ENCODE measurements around the gene CHPF.

The CHPF gene

GRCh38 chr2:219491278-219491963 lies 52.2 kb downstream of the CHPF start:
- peaks cover 5% of the 10 kb centered on the region for H3K4me1 ChIP-seq (ENCODE audit: control insufficient read depth, insufficient read depth, low read length, unreplicated experiment)
- H3K27ac ChIP-seq (ENCODE audit: low read depth, low read length) = no peak overlapping the region
- no peaks in the 10 kb centered on the region for H3K36me3 ChIP-seq (ENCODE audit: insufficient read depth, low read length)
- no peak overlapping the region for H2AFZ ChIP-seq (ENCODE audit: low read length, unreplicated experiment)
- H3K79me2 ChIP-seq (ENCODE audit: control insufficient read depth, insufficient read depth, low read length, unreplicated experiment) = no peaks in the 10 kb centered on the region
- no peak overlapping the region for H3K4me3 ChIP-seq (ENCODE audit: low read depth, low read length)
- no peaks in the 10 kb centered on the region for H3K27me3 ChIP-seq (ENCODE audit: insufficient read depth, low read length)

- Histone ChIP-seq H3K4me3 (ENCODE audit: low read depth, low read length) (no peak overlapping the region), H3K36me3 (ENCODE audit: insufficient read depth, low read length) (no peaks in the 10 kb centered on the region), H3K4me1 (ENCODE audit: control insufficient read depth, insufficient read depth, low read length, unreplicated experiment) (peaks cover 2% of the 10 kb centered on the region), H3K27ac (ENCODE audit: low read depth, low read length) (no peak overlapping the region), H2AFZ (ENCODE audit: low read length, unreplicated experiment) (no peak overlapping the region), H3K79me2 (ENCODE audit: control insufficient read depth, insufficient read depth, low read length, unreplicated experiment) (no peaks in the 10 kb centered on the region), H3K27me3 (ENCODE audit: insufficient read depth, low read length) (no peaks in the 10 kb centered on the region)
Observed at GRCh38 chr2:219490600-219491130, 52.9 kb downstream of the CHPF start.

- H3K4me3 ChIP-seq (ENCODE audit: low read depth, low read length) = no peak overlapping the region
- no peaks in the 10 kb centered on the region for H3K36me3 ChIP-seq (ENCODE audit: insufficient read depth, low read length)
- H3K4me1 ChIP-seq (ENCODE audit: control insufficient read depth, insufficient read depth, low read length, unreplicated experiment) = no peaks in the 10 kb centered on the region
- H3K27me3 ChIP-seq (ENCODE audit: insufficient read depth, low read length) = no peaks in the 10 kb centered on the region
- H3K27ac ChIP-seq (ENCODE audit: low read depth, low read length) = no peak overlapping the region
- no peak overlapping the region for H2AFZ ChIP-seq (ENCODE audit: low read length, unreplicated experiment)
- H3K79me2 ChIP-seq (ENCODE audit: control insufficient read depth, insufficient read depth, low read length, unreplicated experiment) = no peaks in the 10 kb centered on the region
Observed at GRCh38 chr2:219490186-219490585, 53.4 kb downstream of the CHPF start.

- H3K79me2 ChIP-seq (ENCODE audit: control insufficient read depth, insufficient read depth, low read length, unreplicated experiment) = no peaks in the 10 kb centered on the region
- no peaks in the 10 kb centered on the region for H3K27me3 ChIP-seq (ENCODE audit: insufficient read depth, low read length)
Observed at GRCh38 chr2:219489315-219489714, 54.3 kb downstream of the CHPF start.

More at GRCh38 chr2:219489315-219489714, 54.3 kb downstream of the CHPF start:
- Histone ChIP-seq H3K27ac (ENCODE audit: low read depth, low read length) (no peak overlapping the region), H3K4me3 (ENCODE audit: low read depth, low read length) (no peak overlapping the region), H3K36me3 (ENCODE audit: insufficient read depth, low read length) (no peaks in the 10 kb centered on the region), H3K4me1 (ENCODE audit: control insufficient read depth, insufficient read depth, low read length, unreplicated experiment) (no peaks in the 10 kb centered on the region), H2AFZ (ENCODE audit: low read length, unreplicated experiment) (no peak overlapping the region)
